ENCODE results near the gene SARS2.
A peak's percentile ranks its signal among the peaks of the same experiment; 100 is the strongest.
"Not testable (repeated sequence)": the region's sequence is repeated elsewhere in the genome, so short reads cannot be mapped to it uniquely, and the experiment has no call there.

Gene SARS2

DNA sequence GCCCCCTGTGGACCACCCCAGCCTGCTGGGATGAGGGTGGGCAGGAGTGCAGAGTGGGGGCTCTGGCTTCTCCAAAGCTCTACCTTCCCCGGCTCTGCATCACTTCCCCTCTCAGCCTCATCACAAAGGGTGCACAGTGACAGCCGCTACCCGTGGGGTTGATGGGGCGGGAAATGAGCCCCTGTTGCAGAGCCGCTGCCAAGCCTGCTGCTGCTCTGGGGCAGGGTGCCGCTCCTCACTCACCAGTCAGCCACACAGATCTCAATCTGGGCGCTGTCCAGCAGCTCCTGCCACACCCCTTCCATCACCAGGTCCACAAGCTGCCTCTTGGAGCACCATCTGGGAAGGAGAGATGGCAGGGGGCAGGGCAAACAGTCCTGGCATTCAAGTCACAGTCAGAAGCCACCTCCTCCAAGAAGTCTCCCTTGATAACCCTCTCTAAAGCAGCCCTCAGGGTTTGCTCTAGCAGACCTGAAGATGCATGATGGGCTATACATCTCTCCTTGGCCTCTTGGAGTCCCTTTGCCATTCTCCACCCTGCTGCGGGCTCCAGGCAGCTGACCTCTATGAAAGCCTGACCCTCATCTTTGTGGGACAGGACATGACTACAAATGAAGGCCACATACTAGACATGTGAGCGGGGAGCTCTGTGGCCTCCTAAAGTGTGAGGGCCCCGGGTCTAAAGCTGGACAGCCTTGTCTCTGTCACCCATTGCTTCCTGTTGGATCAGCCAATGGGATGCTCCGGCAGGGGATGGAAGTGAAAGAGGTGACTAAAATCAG lies 15.9 kb upstream of the SARS2 start:
- no peak for DNase-seq

DNA sequence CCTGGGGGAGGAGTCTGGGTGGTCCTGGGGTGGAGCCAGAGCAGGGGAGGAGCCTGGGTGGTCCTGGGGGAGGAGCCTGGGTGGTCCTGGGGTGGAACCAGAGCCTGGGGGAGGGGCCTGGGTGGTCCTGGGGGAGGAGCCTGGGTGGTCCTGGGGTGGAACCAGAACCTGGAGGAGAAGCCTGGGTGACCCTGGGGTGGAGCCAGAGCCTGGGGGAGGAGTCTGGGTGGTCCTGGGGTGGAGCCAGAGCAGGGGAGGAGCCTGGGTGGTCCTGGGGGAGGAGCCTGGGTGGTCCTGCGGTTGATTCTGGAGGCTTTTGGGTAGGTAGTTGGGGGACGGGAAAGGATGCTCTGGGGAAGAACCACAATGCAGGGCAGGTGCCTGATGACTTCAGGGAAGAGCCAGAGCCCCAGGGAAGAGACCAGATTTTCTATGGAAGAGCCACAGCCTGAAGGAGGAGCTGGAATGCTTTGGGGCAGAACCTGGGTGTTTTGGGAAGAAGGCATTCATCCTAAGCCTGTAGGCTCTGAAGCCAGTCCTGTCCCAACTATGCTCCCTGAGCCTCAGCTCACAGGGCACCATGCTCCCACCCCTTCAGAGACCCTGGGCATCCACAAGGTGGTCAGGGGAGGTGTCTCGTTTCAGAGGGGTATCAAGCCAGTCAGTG lies 15.1 kb upstream of the SARS2 start:
- DNase-seq, result no peak

DNA sequence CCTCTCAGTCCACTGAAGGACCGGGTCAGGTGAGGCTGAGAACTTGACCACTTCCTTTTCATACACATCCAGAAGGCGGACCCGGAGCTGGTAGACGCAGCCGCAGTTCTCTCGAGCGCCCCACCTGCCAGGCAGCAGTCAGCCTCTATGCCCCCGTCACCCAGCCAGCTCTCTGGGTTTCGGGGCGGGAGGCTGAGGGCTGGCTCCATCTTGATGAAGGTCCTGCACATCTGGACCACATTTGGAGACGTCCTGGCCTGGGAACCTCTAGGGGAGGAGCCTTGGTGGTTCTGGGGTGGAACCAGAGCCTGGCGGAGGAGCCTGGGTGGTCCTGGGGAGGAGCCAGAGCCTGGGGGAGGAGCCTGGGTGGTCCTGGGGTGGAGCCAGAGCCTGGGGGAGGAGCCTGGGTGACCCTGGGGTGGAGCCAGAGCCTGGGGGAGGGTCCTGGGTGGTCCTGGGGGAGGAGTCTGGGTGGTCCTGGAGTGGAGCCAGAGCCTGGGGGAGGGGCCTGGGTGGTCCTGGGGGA lies 14.5 kb upstream of the SARS2 start:
- no peak for DNase-seq

DNA sequence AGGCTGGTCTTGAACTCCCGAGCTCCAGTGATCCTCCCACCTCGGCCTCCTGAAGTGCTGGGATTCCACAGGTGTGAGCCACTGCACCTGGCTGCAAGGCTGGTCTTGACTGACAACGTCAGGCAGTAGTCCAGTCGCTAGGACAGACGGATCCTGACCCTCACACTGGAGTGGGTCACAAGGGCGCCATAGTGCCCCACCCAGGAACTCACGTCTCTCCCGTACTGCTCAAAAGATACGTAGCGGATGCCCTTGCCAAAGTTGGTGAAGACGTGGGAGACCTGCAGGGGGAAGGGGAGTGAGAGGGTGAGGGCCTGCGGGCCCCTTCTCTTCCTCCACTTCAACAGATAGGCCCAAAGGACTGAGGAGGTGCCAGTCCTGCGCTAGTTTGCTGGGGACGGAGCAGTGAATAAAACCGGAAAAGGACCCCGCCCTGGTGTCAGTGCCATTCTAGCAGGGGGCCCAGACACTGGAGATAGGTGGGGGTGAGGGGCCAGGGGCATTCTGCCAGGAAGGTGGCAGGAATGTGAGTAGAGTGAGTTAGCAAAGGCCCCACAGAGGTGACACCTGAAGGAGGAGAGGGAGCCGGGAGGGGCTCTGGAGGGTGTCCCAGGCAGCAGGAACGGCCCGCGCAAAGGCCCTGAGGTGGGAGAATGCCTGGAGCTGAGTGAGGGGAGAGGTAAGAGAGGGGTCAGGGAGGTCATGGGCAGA lies 12.1 kb upstream of the SARS2 start:
- DNase-seq, result no peak

DNA sequence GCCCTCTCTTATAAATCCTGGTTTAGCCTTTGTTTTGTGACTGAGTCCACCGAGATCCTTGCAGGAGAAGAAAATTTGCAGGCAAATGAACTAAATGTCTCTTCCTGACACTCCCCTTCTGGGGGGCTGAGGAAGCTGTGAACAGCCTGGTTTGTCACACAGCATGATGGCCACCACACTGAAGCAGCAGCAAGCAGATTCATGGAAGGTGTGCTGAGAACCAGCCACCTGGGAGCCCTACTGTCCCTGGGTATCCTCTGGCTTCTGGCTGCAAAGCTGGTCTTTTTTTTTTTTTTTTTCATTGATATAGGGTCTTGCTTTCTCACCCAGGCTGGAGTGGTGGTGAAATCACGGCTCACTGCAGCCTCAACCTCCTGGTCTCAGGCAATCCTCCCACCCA lies 11.4 kb upstream of the SARS2 start:
- no peak for DNase-seq

DNA sequence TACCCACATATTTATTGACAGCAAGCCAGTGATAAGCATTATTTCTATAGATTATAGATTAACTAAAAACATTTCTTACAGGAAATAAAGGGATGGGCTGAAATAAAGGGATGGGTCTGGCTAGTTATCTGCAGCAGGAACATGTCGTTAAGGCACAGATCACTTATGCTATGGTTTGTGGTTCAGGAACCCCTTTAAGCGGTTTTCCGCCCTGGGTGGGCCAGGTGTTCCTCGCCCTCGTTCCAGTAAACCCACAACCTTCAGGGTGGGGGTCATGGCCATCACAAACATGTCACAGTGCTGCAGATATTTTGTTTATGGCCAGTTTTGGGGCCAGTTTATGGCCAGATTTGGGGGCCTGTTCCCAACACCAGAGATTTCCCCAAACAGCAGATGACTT lies 10.9 kb upstream of the SARS2 start:
- not testable (repeated sequence) for DNase-seq

DNA sequence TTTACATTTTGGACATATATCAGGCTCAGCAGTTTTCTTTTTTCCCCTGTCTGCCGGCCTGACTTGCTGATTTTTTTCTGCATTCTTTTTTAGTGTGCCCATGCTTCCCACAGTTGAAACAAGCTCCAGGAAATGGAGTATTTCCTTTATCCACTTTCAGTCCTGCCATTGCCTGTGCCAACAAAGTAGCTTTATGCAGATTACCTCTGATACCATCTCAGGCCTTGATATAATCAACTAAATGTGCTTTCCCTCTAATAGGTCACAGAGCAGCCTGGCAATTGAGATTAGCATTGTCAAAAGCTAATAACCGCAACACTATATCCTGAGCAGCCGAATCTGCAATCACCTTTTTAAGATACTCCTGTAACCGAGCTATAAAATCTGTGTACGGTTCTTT lies 9.4 kb upstream of the SARS2 start:
- DNase-seq, result no peak

DNA sequence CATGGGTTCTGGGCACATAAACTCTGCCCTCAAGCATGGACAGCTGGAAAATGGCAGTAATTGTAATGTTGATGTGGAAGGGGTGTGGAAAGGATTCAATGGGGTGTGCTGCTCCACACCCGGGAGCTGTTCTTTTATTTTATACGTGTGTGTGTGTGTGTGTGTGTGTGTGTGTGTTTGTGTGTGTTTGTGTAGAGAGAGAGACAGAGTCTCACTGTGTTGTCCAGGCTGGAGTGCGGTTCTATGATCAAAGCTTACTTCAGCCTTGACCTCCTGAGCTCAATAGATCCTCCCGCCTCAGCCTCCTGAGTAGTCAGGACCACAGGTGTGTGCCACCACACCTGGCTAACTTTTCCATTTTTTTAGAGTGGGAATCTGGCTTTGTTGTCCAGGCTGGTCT lies 3.0 kb upstream of the SARS2 start:
- no peak for DNase-seq

DNA sequence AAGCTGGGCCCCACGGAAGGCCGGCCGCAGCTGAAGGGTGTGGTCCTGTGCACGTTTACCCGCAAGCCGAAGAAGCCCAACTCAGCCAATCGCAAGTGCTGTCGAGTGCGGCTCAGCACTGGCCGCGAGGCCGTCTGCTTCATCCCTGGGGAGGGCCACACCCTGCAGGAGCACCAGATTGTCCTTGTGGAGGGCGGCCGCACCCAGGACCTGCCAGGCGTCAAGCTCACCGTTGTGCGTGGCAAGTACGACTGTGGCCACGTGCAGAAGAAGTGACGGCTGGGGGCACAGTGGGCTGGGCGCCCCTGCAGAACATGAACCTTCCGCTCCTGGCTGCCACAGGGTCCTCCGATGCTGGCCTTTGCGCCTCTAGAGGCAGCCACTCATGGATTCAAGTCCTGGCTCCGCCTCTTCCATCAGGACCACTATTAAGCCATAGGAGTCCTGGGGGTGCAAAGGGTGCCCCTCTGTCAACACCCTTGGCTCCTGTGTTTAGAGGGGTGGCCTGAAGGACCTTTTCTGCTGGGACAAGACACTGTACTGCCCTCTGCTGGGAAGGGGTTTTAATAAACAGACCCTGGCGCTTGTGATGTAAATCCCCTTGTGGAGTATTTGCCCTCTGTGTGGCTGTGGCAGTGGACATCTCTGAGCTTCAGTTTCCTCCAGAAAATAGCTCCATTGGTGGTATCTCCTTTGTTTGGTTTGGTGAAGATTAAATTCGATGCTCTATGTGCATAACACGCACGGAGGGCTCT lies 2.0 kb upstream of the SARS2 start:
- no peak for DNase-seq

DNA sequence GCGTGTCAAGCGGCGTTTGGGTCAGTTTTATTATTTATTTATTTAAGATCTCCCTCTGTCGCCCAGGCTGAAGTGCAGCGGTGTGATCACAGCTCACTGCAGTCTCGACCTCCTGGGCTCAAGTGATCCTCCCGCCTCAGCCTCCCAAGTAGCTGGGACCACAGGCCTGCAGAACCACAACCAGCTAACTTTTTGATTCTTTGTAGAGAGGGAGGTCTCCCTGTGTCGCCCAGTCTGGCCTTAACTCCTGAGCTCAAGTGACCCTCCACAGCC lies 894 bp upstream of the SARS2 start:
- DNase-seq, result no peak

DNA sequence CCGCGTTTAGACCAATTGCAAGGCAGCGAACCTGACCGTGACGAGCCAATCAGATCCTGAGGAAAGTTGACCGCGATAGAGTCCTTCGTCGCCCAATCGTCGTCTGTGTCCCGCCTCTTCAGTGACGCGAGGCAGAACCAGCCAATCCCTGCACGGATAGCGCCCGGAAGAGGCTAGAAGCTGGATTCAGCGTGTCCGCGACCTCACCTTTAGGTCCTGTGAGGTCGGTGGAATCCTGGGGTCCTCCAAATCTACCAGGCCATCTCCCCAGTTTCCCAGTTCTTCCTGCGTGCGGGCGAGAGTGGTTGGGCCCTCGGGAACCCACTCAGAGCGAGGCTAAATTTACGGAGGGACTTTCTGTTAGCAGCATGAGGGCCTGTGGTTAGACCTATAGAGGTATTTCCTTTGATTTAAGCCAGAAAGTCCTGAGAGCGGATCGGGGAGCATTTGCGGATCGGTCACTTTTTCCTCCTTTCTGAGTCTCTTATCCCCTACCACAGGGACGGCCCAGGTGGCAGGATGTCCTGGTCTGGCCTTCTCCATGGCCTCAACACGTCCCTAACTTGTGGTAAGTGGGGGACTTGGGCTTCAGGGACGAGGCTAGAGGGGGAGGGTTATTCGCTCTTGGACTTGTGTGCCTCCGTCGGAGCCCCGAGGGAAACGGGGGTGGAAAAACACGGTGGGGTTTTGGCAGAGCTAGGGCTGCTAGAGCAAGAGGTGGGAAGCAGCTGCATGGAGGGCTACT lies 385 bp upstream of the SARS2 start, which contains the start of gene MRPS12:
Gene MRPS12, plus strand, starts transcription at position 169 of the 745 bp plus-strand sequence. Its CDS starts 351 bp downstream, at position 520.
- DNase-seq, result peak; percentile 96

DNA sequence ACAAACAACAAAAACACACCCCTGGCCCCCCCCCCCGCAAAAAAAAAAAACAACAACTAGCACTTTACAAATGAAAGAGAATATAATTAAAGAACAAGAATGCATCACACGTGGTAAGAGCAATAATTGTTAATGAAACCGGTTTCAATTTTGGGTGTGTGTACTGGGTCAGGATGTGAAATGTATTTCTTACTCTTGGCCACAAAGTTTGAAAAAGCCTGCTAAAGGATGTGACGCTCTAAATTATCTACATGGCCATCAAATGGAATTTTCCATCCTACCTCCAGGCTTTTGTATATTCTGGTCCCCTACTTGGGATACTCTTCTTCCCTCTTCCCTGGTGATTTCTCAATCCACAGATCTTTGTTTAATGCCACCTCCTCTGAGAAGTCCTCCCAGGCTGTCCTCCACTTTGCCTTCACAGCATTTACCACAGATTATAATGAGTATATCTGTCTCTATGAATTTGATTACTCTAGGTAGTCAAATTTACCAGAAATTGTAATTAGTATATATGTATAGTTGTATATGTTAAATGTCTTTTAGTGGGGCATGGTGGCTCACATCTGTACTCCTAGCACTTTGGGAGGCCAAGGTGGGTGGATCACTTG lies 2.1 kb downstream of the SARS2 start:
- no peak for DNase-seq

DNA sequence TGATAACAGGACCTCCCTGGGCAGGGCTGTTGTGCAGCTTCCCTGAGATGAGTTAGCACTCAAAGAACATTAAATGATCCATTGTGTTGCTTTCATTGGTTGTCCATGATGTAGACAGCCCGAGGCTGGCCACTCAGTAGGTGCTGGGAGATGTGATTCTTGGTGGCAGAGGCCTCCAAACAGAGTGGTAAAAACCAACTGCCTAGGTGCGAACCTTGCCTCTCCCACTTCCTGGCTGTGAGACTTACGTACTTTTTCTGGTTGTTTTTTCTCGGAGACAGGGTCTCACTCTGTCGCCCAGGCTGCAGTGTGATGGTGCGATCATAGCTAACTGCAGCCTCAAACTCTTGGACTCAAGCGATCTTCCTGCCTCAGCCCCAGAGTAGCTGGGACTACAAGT lies 6.2 kb downstream of the SARS2 start:
- no peak for DNase-seq

DNA sequence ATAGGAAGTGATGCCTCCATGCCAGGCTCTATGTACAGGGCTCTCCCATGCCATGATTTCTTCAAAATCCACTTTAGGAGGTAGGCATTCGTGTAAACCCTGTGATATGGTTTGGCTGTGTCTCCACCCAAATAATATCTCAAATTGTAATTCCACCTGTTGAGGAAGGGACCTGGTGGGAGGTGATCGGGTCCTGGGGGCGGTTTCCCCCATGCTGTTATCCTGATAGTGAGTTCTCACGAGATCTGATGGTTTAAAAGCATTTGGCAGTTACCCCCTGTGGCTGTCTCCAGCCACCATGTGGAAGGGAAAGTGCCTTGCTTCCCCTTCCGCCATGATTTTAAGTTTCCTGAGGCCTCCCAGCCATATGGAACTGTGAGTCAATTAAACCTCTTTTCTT lies 8.1 kb downstream of the SARS2 start:
- DNase-seq, result no peak

DNA sequence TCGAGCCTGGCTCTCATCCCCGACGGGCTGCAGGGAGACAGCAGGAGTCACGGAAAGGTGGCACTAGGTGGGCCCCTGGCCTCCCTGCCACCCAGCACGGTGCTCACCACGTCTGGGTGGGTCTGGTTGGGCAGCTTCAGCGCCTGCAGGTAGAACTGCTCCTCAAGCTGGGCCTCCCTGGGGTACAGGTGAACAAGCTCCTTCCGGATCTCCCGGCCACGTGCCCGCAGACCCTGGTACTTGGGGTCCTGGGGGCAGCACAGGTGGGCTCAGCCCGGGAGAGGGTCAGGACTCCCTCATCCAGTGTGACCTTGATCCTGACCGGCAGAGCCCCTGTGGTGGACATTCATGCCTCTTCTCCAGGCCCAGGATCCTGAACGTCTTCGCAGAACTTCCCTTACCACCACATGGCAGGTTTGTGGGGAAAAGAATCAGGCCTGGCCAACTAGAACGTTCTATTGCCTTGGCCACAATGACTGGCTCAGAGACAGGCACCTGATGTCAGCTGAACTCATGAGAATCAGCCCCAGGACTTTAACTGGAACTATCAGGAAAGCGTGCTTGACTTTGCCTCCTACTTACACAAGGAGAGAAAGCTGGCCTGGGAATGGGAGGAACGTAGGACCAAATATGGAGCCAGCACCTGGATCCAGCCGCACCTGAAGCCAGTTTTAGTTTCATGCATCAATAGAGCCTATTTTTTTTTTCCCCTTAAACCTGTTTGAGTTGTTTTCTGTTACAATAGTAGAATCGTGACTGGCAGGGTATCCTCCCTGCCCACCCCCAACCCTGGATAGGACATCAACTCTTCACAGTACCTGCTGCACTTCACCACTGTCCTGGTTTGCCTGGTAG lies 8.9 kb downstream of the SARS2 start:
- DNase-seq, result no peak

DNA sequence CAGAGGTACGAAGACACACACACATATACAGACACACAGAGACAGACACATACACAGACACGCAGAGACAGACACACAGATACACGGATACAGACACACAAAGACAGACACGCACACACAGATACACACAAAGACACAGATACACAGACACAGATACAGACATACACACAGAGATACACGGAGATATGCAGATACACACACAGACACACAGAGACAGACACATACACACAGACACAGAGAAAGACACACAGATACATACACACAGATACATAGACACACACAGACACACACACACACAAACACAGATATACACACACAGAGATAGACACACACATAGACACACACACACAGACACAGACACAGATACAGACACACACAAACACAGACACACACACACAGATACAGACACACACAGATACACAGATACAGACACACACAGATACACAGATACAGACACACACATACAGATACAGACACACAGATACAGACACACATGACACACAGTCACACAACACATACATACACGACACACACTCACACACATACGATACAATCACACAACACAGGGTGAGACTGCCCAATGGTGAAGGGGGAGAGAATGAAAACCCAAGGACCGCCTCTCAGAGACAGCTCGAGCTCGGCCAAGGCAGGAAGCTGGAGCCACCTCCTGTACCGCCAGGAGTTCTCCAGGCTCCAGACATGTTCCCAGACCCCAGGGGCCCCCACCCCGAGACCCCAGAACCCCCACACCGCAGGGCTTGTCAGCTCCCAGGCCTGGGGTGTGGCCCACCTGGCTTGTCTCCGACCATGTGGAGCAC lies 9.8 kb downstream of the SARS2 start:
- no peak for DNase-seq

DNA sequence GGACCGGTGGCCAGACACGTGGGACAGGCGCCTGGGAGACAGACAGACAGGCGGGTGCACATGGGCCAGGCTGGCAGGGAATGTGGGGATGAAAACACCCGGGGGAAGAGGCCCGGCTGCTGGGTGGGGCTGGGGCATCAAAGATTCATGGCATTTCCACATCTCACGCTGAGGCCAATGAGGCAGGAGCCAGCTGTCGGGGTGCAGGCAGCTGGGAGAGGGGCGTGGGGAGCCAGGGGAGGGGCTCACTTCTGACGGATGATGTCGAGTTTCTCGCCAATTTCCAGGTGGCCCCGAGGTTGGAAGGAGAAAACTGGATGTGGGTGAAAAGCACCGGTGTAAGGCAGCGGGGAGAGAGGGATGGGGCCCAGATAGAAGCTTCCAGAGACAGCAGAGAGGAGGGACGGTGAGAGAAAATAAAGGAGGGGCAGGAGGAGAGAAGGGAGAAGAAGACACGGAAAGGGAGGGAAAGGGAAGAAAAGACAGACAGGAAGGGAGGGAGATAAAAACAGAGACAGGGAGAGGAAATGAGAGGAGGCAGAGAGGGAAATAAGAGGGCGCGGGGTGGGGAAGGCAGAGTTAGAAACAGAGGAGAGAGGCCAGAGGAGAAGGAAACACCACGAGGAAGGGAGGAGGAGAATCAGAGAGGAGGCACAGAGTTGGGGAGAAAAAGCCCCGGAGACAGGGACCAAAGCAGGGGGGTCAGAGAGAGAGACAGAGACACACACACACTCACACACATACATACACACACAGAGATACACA lies 10.5 kb downstream of the SARS2 start:
- DNase-seq, result no peak

DNA sequence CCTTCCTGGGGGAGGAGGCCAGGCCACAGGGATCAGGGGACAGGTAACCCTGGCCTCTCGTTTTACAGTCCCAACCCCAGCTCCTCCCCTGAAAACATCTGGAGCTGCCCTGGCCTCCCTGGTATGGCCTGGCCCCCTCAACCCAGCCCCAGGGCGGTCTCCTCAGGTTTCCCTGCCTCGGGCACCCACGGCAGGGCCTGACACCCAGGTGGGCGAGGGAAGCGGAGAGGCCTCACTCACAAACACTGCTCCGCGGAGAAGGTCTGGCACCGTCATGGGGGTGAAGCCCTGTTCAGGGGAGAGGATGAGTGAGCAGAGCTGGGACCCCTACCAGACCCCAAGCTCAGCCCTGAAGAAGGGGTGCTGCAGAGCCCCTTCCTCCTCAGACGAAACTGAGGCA lies 12.0 kb downstream of the SARS2 start:
- DNase-seq, result no peak

DNA sequence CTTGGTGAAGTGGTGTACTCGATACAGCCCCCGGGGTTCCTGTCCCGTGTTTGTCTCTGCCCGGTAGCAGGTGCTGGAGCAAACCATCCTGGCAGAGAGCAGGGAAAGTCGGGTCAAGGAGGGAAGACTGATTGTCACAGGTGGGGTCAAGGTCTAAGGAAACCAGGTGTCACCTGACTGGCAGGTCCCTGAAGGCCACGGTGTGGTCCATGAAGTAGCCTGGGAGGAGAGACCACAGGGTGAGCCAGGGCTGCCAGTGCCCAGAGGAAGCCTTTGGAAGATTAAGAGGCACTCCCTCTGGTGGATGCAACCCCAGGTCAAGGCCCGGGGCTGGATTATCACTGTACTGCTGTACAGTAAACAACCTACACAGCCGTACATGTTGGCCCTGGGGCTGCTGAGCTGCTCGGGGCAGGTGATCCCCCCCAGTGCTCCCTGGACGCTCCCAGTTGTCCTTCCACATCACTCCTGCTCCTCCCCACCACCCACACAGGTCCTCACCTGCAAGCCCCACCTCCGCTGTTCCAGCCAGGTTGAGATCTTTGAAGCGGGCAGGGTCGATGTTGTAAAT lies 12.6 kb downstream of the SARS2 start:
- DNase-seq, result no peak
